Fibroblast of mammary gland (primary cell): ENCODE measurements around the gene ESRRA.

Experiments used
- DNase-seq: peaks from one replicate; pipeline ENCODE4 v3.0.0-alpha.2; 2010; ENCODE audit warnings: low read depth
- H3K4me3 ChIP-seq: 2 replicates; pipeline ENCODE4 v1.5.1; 2011; ENCODE audit warnings: low read depth, mild to moderate bottlenecking, low read length, moderate library complexity; ENCODE audit not compliant: control insufficient read depth
- CTCF ChIP-seq: conservative IDR thresholded peaks from 2 replicates; pipeline ENCODE4 v1.5.1; 2011; ENCODE audit warnings: low read depth, low read length, inconsistent platforms; ENCODE audit not compliant: control insufficient read depth, insufficient read depth

The ESRRA gene

GRCh38 chr11:64330888-64331287 lies 25.6 kb downstream of the ESRRA start:
- DNase-seq: no peak
- TF ChIP-seq CTCF: no peak
- no peak overlapping the region for H3K4me3 ChIP-seq

- TF ChIP-seq CTCF: peak; percentile 77
- no peak overlapping the region for H3K4me3 ChIP-seq
- peak; percentile 95 for DNase-seq
Observed at GRCh38 chr11:64331569-64332371, 26.4 kb downstream of the ESRRA start.

GRCh38 chr11:64333556-64333955 lies 28.2 kb downstream of the ESRRA start:
- TF ChIP-seq CTCF: no peak
- no peak for DNase-seq
- no peak overlapping the region for H3K4me3 ChIP-seq

- H3K4me3 ChIP-seq: no peak overlapping the region
- DNase-seq: peak; percentile 94
- no peak for TF ChIP-seq CTCF
Observed at GRCh38 chr11:64334764-64335735, 29.7 kb downstream of the ESRRA start.

- TF ChIP-seq CTCF: no peak
- no peak overlapping the region for H3K4me3 ChIP-seq
- peak; percentile 49 for DNase-seq
Observed at GRCh38 chr11:64337538-64338249, 32.4 kb downstream of the ESRRA start.

- no peak for DNase-seq
- no peak overlapping the region for H3K4me3 ChIP-seq
- TF ChIP-seq CTCF: no peak
Observed at GRCh38 chr11:64338716-64339115, 33.4 kb downstream of the ESRRA start.
